Left cardiac atrium (tissue), 4 donors: Measurements from ENCODE around the gene DAP. TPM values are rescaled to one million over a fixed set of nuclear protein-coding genes. Genes with fewer than 3 reads are reported as not detected.
"Not testable (repeated sequence)": the region's sequence is repeated elsewhere in the genome, so short reads cannot be mapped to it uniquely, and the experiment has no call there.

Source experiments
- ATAC-seq, 2 donors: fragments of 200-7000 bp; cut with Tn5 transposase; one replicate each; pipeline ENCODE4 v1.9.1; 2020; ENCODE audit warnings: mild to moderate bottlenecking in 2 of 2, moderate library complexity in 2 of 2
- DNase-seq: peaks from one replicate; pipeline ENCODE4 v3.0.0-alpha.2; 2020
- intact Hi-C, 2 donors: fragments of 100-400 bp; cut with DNase I; formaldehyde crosslinking; loops; one replicate each; pipeline versions ENCODE4 v1.14.1 to v1.15.1; 2022 to 2023
- long read RNA-seq: library from polyadenylated mRNA; unstranded; transcript quantifications from one replicate; pipeline ENCODE4 v2.0.0, GENCODE V29; 2021
- total RNA-seq, 2 donors: library from RNA; stranded (reverse); fragmentation: NEBNext Ultra II Directional; extraction: Animal tissue kit (Norgen Biotek cat#: 25700); gene quantifications; one replicate each; pipeline ENCODE4 v1.2.1, GENCODE V29; 2021
- donor health status: DM: no; HTN: yes; CAD: no.
- donor health status: DM: no; HTN: yes; CAD: no; lungs with severe emphysema.
- donor health status: DM: yes; HTN: yes; CAD: no.
- donor health status: Dilated cardiomyopathy.

DAP gene, protein sequence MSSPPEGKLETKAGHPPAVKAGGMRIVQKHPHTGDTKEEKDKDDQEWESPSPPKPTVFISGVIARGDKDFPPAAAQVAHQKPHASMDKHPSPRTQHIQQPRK
- total RNA-seq = 10 to 100 TPM; 44.6 to 66.9 TPM
- long read RNA-seq, transcript DAP-201 (4 exons, 2,339 nt) = major isoform, 113 of 131 reads
- long read RNA-seq, partial matches to known transcripts = 16 of 131 reads
- long read RNA-seq, other reads (novel, unspliced or antisense) = 1 of 131 reads

DNA sequence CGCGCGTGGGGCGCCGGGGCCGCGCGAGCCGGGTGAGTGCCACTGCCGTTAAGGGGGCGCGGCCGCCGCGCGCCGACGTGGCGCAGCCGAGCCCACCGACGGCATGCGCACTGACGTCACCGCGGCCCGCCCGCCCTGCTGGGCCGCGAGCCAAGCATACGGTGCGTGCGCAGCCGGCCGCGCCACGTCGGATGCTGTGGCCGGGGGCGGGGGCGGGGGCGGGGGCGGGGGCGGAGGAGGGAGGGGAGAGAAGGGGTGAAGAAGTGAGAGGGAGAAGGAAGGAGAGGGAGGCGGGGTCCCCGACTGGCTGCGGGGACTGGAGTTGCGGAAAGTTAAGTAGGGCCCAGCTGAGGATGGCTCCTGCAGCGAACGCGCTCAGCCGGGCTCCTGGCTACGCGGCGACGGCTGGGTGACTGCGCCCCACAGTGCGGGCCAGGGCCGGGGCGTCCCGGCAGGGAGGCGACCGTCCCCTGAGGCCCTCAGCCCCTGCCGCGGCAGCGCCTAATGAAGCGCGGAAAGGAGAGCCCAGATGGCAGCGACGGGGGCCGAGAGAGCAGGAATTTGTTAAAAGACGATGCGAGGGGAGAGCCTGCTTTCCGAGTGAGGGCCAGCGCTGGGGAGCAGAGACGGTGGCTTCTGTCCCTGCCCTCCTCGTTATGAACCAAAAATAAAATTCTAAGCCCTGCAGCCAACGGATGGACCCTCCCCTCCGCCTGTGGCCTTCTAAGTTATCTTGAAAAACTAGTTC is at the start of gene DAP:
TSS of gene DAP (minus strand) at position 50 of the 748 bp plus-strand sequence. CDS start 166 bp downstream, outside the sequence.
- intact Hi-C loops = no loop called here
- DNase-seq = peak; percentile 89
- peak; percentile 89 to 95 for ATAC-seq

DNA sequence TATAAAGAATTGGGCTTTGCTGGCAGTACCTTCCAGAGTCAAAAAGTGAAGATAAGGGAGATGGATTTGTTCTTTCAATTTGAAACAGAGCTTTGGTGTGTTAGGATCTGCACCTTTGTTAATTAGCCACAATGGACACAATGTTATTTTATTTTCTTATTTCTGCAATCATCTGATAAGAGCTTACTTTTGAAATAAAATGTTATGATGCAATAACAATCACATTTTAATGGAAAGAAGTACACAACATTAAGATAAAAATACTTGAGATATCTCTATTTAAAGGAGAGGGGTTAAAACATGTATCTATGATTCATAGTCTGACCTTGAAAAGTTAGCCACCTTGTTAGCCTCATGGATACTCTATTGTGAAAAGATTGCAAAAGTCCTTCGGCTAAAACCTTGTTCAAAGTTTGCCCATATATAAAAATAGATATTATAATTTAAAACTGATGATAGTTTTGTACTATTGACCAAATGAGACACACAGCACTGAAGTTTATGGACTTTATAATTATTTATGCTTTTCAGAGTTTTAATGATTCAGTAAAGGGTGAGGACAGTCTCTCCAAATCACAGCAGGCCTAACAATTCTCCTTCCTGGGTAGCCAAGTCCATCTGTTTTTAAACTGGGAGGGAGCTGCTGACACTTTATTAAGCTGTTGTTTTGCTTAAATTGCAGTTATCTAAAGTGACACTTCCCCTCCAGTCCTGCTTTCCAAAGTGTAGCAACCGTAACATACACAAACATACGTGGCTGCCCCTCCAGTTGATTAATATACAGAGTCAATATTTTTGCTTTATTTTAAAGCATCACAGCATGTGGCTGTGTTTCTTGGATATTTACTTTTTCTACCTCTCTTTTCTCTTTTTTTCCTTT is 47.6 kb upstream of the DAP start:
- DNase-seq (no peak), ATAC-seq (peak in 1 of 2 donors; percentile 53)
- intact Hi-C loops = loop anchor here in 1 of 2 donors (10.0 kb wide), 1 partner anchor 114 kb away; no protein-coding TSS in a partner anchor

DNA sequence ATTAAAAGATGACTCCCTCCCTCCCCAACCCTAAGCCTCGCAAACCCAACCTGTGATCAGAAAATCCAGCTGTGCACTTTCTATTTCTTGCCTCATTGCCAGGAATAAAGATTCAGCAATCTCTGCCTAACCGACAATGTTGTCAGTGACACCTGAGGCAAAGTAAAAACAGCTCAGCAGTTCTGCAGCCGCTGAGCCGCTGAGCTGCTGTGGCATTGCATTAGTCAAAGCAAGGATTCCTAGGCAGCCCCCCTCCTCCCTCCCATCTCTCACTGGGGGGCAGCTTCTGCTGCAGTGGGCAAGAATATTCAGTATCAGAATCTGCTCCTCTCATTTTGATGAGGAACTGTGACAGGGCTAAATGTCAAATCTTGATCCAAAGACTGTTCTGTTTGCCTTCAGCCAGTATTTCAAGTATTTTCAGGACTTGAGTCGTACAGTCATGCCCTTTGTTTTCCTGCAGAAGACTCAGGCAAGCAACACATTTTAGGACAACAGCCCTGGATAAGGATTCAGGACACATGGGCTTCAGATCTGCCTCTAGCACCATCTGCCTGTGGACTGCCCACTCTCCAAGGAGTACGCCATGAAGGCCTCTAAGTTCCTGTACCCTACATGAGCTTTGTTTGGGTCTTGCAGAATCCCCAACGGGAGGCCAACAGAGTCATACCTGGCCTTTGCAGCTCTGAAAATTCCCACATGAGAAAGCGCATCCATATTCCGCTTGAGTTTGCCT is 41.1 kb upstream of the DAP start:
- intact Hi-C loops = loop anchor here in 1 of 2 donors (10.0 kb wide), 1 partner anchor 107 kb away; no protein-coding TSS in a partner anchor
- no peak for DNase-seq
- peak; percentile 55 to 56 for ATAC-seq

DNA sequence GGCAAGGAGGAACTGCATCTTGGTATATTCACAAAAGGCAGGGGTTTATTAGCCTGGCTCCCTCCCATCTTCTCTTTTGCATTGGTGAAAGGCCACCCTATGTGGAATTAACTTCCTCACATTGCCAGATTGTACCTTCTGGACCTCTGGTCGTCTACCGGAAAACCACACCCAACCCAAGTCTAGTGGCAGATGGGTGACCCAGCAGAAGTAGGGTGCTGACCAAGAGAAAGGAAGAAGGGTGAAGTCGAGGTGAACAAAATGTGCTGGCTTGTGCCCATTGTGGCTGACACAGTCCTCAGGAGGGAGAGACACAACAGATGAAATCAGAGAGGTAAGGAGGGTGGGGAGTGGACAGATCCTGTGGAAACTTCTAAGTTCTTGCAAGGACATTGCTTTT is 39.8 kb upstream of the DAP start:
- ATAC-seq (no peak), DNase-seq (no peak)
- intact Hi-C loops = loop anchor here in 1 of 2 donors (10.0 kb wide), 1 partner anchor 106 kb away; no protein-coding TSS in a partner anchor

DNA sequence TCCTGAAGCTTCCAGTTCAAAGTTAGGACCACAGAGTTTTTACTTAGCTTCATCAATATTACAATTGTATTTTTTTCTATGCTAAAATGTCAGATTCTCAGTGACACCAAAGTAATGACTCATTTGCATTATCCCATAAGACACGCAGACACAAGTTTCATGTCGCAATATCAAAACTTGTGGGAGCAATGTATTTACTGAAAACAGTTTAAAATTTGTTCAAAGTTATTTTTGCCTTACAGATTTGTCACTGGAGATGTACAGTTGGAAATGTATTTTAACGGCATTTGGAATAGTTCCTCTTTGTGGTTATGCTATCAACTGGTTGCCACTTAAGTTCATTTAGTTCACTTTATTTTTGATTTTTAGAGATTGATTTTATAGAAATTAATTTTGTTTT is 36.2 kb upstream of the DAP start:
- no peak for ATAC-seq
- intact Hi-C loops = no loop called here

DNA sequence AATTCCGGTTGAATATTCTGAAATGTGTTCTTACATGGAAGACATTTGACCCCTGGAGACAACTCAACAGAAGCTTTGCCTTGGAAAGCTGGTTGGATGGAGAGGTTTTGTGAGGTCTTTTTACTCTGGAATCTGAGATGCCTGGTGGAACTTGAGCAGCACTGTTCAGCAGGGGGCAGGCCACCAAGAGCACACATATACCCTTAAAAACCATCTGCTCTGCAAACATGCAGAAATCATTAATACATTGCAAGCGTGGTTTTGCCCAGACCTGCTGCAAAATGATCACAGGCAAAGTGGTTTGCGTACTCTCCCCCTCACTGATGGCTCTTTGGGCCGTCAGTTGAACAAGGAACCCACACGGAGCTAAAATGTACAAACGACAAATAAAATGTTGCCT is 32.8 kb upstream of the DAP start:
- intact Hi-C loops = no loop called here
- DNase-seq = no peak
- no peak for ATAC-seq

More for the DNA sequence above, 36.2 kb upstream of the DAP start:
- DNase-seq = no peak

DNA sequence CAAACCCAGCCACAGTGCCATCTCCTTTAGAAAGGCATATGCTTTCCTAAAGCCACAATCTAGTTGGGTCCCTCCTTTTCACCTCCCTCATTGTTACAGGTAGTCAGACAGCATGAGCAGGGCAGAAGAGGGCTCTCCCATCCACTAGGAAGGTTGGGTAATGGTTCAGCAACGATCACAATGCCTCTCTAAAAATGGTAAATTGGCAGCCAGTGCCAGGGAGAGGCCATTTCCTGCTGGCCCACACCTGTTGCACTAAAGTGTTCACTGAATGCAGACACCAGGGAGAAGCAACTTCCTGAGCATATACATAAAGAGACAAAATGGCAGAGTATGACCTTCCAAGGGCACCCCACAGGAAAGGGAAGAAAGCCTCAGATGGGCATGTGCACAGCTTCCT is 31.3 kb upstream of the DAP start:
- intact Hi-C loops = no loop called here
- ATAC-seq (no peak), DNase-seq (no peak)

DNA sequence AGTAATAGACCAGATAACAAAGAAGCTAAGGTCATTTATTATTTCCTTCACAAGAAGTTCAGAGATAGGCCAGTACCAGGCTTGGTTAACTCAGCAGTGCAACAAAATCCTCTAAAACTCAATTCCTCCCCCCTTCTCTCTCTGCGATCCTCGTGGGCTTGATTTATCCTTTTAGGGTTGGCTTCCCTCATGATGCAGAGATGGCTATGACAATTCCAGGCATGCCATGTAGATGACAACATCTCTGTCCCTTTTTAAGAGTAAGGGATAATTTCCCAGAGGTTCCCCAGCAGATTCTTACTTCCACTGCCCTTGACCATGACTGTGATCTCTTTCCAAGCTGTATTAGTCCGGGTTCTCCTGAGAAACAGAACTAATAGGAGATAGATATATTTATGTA is 28.7 kb upstream of the DAP start:
- ATAC-seq (peak in 1 of 2 donors; percentile 23), DNase-seq (no peak)

DNA sequence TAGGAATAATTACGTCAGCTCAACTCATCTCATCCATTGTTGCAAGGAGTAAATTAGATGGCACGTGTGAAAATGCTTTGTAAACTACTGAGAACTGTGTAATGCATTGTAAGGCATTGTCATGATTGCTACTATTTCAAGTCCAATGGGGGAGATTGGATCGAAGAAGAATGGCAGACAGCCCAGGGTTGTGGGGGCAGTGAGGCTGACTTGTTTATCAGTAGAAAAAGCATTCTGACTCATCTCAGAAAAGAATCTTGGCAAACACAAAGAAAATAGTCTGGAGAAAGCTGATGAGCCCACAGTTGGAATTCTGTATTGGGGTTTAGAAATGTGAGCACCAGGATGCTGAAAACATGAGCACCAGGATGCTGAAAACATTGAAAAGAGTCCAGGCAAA is 28.0 kb upstream of the DAP start:
- ATAC-seq (peak; percentile 63 to 87), DNase-seq (peak; percentile 78)
- intact Hi-C loops = no loop called here

More for the DNA sequence above, 28.7 kb upstream of the DAP start:
- intact Hi-C loops = no loop called here

DNA sequence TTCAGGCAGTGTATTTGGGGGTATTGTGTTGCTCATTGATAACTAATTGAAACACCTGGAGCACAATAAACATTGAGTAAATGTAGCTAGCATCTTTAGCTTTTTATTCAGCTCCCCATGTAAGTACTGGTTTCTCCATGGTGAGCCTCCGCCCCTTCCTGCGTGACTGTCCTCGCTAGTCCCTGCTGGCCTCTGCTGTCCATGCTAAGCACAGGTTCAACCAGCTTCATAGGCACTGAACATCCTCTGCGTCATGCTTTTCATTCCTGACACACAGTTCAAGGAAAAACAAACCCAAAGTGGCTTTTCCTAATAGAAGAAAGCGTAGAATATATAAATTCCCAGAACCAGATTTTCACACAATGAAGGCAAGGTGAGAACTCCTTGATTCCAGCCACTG is 27.3 kb upstream of the DAP start:
- intact Hi-C loops = no loop called here
- ATAC-seq = peak in 1 of 2 donors; percentile 13
- DNase-seq = no peak

DNA sequence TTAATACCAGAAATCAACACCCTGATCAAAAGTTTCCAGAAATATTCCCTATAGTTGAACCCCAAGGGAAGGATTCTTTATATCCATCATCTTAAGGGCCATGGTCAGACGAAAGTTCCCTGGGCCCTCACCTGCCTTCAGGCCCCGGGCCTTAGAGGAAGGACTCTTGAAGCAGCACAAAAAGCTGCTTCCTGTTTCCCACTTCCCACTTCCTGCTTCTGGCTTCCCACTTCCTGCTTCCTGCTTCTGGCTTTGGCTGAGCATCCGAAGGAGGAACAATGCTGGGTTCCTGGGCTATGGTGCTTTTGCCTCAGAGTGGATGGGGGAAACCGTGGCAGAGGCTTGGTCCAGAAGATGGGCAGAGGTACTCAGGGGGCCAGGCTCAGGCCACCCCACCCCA is 25.8 kb upstream of the DAP start:
- intact Hi-C loops = no loop called here
- DNase-seq = no peak
- ATAC-seq = no peak

DNA sequence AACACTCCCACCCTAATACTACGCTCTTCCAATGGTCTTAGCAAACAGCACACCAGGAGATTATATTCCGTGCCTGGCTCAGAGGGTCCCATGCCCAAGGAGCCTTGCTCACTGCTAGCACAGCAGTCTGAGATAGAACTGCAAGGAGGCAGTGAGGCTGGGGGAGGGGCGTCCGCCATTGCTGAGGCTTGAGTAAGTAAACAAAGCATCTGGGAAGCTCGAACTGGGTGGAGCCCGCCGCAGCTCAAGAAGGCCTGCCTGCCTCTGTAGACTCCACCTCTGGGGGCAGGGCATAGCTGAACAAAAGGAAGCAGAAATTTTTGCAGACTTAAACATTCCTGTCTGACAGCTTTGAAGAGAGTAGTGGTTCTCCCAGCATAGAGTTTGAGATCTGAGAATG is 19.2 kb upstream of the DAP start:
- ATAC-seq, DNase-seq, intact Hi-C loops: not testable (repeated sequence)

DNA sequence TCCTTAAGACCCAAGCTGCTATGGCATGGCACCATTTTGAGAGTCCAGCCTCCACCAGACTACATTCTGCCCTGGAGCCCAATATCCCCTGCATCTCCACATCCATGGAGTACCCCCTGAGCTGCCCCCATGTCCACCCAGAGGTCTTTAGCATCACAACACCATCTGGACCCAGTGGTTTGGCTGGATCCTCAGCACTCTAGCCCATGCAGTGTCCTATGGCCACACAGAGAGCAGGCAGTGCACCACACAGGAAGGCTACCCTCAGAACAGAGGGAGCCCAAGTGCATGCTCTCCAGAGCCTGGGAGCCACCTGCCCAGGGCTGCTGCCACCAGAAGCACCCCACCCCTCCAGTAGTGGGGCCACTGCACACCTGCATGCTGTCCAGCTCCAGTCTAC is 18.6 kb upstream of the DAP start:
- no peak for DNase-seq
- intact Hi-C loops = no loop called here
- no peak for ATAC-seq

DNA sequence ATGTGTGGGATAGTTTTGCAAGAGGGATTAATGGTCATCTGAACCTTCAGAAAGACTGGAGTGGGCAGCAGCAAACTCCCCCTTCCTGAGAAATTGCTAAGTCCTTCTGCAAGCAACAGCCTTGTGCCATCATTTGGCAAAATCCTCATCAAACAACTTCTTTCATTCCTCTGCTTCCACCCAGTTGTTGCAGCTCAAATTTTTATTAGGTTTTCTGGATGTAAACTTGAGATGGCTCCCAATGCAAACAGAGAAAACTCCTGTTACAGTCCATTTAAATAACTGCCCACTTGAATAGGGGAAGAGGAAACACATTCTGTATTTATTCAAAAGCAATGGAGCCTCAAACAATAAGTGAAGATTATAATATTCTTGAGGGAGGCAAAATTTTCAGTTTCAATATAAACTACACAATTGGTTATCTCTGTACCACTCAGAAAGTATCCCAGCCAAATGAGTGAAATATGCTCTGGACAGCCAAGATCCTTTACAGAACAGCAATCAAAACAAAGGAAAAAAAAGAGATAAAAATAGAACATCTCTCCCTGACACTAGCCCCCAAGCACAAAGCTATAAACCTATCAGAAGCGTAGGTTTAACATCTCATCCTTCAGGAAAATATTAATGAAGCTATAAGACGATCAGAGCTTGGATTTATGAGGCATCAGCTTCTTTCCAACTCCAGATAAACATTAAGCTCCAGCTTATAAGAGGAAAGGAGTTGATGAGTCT is 17.3 kb upstream of the DAP start:
- intact Hi-C loops = no loop called here
- ATAC-seq (no peak), DNase-seq (no peak)

DNA sequence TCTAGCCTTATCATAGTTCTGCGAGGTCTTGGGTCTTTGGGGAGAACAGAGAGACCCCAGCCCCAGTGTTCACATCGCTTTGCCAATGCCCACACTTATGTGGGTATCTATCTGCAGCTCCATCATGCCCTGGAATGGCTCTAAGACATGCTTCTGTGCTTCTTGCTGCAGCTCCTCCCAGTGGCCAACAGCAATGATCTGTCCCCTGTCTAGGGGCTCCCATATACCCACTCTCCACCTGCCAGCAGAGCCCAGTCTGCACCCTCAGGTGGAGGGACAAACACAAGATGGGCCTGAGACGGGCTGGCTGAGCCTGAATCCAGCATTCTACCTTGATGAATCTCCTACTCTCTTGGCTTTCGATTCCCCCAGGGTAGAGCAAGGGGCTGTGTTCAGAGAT is 14.6 kb upstream of the DAP start:
- ATAC-seq (no peak), DNase-seq (no peak)
- intact Hi-C loops = no loop called here

DNA sequence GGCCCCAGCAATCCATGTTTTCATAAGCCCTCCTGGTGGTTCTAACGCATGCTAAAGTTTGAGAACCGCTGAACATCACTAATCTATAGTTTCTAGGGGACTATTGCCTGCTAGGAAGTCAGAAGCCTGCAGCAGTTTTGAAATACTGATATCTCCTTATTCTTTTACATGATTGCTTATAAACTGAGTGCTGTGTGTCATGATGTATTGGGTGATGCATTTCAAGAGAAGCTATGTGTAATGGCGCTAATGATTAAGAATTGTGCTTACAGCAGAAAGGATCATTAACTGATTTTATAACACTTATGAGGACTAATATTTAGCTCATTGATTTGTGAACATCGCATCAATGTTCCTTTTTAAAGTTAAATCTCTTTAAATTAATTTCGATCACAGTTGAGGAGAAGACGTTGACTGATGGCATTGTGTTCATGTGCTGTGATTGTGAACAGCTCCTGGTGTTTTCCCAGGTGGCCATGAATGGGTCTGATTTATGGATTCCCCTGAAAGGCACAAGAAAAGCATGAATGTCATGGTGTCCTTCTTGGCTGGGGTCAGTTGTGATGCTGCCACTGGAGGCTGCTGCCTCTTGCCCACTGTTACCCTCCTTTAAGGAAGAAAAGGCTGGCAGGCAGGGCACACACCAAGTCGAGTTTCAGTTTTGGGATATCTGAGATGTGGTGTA is 12.0 kb upstream of the DAP start:
- DNase-seq (no peak), ATAC-seq (no peak)
- intact Hi-C loops = no loop called here

DNA sequence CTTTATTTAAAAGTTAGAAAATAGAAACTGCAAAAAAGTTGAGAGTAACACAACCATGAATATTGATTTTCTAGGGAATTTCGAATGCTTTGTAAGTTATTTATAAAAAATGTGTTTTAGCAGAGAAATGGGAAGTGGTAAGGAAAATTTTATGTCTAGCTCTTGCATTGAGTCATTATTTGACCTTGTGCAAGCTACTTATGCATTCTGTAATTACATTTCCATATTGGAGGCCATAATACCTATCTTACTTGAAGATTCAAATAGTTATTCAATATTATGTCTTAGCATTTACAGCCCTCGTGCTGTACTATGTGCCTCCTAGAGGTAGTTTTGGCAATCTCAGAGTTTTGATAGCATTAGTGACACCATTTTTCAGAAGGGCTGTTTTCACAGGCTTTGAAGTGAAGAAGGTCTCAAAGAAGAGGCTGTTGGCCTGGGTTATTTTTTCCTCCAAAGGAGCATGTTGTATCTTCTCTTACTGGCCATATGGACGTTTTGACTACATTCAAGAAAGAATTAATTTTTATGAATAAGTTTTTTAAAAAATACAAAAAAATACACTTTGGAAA is 7.4 kb upstream of the DAP start:
- intact Hi-C loops = no loop called here
- no peak for DNase-seq
- no peak for ATAC-seq
